ENCODE results near the gene FAM78A.

GRCh38 chr9:131303381-131304321 is 27.3 kb upstream of the FAM78A start:
- TF ChIP-seq, protein P1, sequence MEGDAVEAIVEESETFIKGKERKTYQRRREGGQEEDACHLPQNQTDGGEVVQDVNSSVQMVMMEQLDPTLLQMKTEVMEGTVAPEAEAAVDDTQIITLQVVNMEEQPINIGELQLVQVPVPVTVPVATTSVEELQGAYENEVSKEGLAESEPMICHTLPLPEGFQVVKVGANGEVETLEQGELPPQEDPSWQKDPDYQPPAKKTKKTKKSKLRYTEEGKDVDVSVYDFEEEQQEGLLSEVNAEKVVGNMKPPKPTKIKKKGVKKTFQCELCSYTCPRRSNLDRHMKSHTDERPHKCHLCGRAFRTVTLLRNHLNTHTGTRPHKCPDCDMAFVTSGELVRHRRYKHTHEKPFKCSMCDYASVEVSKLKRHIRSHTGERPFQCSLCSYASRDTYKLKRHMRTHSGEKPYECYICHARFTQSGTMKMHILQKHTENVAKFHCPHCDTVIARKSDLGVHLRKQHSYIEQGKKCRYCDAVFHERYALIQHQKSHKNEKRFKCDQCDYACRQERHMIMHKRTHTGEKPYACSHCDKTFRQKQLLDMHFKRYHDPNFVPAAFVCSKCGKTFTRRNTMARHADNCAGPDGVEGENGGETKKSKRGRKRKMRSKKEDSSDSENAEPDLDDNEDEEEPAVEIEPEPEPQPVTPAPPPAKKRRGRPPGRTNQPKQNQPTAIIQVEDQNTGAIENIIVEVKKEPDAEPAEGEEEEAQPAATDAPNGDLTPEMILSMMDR (conservative IDR thresholded peaks at IDR 0.05; ENCODE audit: low read depth, low read length): no peak
- no peak for TF ChIP-seq EZH2 (IDR thresholded peaks at IDR 0.05; ENCODE audit: borderline replicate concordance, low read depth, low read length, poor library complexity, severe bottlenecking)

Measured in A673 (cell line).